ENCODE measurements around the gene ITIH6.

The ITIH6 gene

DNA sequence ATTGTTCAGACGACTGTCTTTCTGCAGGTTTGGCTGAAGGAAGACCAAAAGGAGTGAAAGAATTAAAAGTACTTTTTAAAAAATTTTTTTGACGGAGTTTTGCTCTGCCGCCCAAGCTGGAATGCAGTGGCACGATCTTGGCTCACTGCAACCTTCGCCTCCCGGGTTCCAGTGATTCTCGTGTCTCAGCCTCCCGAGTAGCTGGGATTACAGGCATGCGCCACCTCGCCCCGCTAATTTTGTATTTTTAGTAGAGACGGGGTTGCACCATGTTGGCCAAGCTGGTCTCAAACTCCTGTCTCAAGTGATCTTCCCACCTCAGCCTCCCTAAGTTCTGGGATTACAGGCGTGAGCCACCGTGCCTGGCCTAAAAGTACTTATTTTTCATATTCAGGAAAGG lies 86.3 kb downstream of the ITIH6 start:
- peaks cover 44% of the 10 kb centered on the region for H3K27me3 ChIP-seq (ENCODE audit: insufficient read depth, low read depth, severe bottlenecking)
- H3K27ac ChIP-seq = no peak overlapping the region
- H3K36me3 ChIP-seq = no peaks in the 10 kb centered on the region
- TF ChIP-seq CTCF (IDR thresholded peaks at IDR 0.05; ENCODE audit: low read depth, low read length) = no peak
- H3K4me3 ChIP-seq (ENCODE audit: low read depth, low read length) = no peak overlapping the region
- DNase-seq = no peak
- H3K9me3 ChIP-seq (ENCODE audit: severe bottlenecking) = no peaks in the 10 kb centered on the region

DNA sequence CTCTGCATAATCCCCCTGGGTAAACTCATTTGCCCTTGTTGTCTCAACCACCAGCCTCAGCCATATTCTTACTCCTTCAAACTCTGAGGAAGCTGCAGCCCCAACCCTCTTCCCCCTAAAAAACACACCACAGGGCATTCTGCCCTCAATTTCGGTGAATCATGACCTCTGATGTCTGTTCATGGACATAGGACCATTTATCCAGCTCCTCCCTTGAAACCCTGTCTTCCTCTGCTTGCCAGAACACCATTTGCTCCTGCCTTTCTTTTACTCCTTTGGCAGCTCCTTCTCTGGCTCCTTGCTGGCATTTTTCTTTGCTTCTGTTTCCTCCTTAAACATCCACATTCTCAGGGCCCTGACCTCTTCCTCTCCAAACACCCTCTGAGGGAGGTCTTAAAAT lies 87.1 kb downstream of the ITIH6 start:
- H3K27me3 ChIP-seq (ENCODE audit: insufficient read depth, low read depth, severe bottlenecking) = peaks cover 46% of the 10 kb centered on the region
- H3K9me3 ChIP-seq (ENCODE audit: severe bottlenecking) = no peaks in the 10 kb centered on the region
- H3K27ac ChIP-seq = no peak overlapping the region
- no peaks in the 10 kb centered on the region for H3K36me3 ChIP-seq
- TF ChIP-seq CTCF (IDR thresholded peaks at IDR 0.05; ENCODE audit: low read depth, low read length) = no peak
- no peak overlapping the region for H3K4me3 ChIP-seq (ENCODE audit: low read depth, low read length)
- no peak for DNase-seq

DNA sequence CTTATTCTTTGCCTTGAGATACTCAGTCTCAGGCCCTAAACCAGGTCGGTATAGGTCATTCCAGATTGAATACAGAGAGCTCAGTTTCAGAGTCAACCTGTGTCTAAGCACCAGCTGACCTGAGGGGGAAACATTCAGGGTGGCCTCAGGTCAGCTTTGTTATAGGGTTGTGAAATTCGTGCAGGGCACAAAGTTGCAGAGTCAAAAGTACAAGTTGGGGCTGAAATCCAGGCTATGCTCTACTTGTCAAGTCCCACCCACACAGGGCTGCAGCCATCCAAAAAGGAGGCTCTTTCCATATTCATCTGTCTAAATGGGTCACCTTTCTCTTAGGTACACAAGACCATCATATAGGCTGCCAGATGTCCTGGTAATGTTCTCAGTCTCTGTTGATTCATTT lies 89.7 kb downstream of the ITIH6 start:
- no peak for DNase-seq
- Histone ChIP-seq H3K9me3 (ENCODE audit: severe bottlenecking) (no peaks in the 10 kb centered on the region), H3K27ac (no peak overlapping the region), H3K4me3 (ENCODE audit: low read depth, low read length) (no peak overlapping the region), H3K27me3 (ENCODE audit: insufficient read depth, low read depth, severe bottlenecking) (peaks cover 56% of the 10 kb centered on the region), H3K36me3 (no peaks in the 10 kb centered on the region)
- TF ChIP-seq CTCF (IDR thresholded peaks at IDR 0.05; ENCODE audit: low read depth, low read length) = no peak

All from WERI-Rb-1 (cell line).